ENCODE measurements around the gene TOP2B. TPM values are rescaled to one million over a fixed set of nuclear protein-coding genes. Genes with fewer than 3 reads are reported as not detected.

TOP2B gene
- total and polyA plus RNA-seq, 4 donors = 13.5 to 52.9 (median 34.5) TPM

DNA sequence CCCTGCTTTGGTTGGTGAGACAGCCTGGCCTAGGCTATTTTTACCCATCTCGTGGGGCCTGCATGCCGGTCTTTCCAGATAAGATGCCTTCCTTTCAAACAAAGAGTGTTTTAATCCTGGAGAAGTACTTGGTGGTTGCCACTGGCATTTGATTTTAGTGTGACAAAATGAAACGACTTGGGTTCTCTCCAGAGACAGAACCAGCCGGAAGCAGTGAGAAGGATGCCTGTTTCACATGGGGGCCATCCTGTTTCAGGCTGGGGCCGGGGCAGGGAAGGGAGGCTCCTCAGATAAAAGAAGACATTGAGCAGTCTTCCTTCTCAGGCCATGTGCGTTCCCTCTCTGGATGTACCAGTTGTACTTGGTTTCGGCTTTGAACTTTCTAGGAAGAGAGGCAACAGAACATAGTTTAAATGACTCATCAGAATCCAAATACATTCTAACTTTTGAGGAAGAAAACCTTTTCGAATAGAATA is 74.9 kb downstream of the TOP2B start (continued):
- TF ChIP-seq, protein P1, sequence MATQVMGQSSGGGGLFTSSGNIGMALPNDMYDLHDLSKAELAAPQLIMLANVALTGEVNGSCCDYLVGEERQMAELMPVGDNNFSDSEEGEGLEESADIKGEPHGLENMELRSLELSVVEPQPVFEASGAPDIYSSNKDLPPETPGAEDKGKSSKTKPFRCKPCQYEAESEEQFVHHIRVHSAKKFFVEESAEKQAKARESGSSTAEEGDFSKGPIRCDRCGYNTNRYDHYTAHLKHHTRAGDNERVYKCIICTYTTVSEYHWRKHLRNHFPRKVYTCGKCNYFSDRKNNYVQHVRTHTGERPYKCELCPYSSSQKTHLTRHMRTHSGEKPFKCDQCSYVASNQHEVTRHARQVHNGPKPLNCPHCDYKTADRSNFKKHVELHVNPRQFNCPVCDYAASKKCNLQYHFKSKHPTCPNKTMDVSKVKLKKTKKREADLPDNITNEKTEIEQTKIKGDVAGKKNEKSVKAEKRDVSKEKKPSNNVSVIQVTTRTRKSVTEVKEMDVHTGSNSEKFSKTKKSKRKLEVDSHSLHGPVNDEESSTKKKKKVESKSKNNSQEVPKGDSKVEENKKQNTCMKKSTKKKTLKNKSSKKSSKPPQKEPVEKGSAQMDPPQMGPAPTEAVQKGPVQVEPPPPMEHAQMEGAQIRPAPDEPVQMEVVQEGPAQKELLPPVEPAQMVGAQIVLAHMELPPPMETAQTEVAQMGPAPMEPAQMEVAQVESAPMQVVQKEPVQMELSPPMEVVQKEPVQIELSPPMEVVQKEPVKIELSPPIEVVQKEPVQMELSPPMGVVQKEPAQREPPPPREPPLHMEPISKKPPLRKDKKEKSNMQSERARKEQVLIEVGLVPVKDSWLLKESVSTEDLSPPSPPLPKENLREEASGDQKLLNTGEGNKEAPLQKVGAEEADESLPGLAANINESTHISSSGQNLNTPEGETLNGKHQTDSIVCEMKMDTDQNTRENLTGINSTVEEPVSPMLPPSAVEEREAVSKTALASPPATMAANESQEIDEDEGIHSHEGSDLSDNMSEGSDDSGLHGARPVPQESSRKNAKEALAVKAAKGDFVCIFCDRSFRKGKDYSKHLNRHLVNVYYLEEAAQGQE (IDR thresholded peaks at IDR 0.05) = no peak
- TF ChIP-seq TAF1 (conservative IDR thresholded peaks at IDR 0.05) = no peak

DNA sequence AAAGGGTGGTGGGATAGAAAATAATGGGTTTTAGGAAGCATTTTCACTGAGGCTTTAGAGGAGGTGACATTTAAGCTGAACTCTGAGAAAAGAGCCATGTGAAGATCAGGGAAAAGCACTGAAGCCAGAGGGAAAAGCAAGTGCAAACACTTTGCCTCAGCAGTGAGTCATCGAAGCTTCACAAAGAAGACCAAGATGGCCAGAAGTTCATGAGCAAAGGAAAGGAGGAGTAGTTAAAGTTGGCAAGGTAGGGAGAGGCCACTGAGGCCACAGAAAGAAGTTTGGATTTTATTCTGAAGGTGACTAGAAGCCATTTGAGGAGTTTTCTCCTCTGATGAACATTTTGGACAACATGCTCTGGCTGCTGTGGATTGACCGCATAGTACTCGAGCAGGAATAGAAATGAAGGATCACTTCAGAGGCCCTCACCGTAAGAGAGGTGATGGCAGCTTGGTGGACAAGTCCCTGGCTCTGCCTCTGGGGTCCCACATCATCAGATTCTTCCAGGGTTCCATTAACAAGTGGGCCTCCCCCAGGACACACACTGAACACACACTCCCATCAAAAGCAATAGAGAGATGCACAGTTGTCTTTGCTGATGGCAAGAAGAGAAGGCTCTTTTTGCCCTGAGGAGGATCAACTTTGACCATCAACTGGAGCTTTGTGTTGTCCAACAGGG is 75.5 kb downstream of the TOP2B start:
- Histone ChIP-seq H3K27ac (ENCODE audit: low read depth in 1 of 2, low read length in 2 of 2) (no peak overlapping the region), H3K36me3 (ENCODE audit: control insufficient read depth in 4 of 4, insufficient read depth in 3 of 4, low read depth in 1 of 4, low read length in 3 of 4) (no peaks in the 10 kb centered on the region), H3K9ac (ENCODE audit: low read depth in 1 of 2, low read length in 2 of 2) (no peak overlapping the region), H3K4me3 (ENCODE audit: low read depth in 1 of 3, low read length in 3 of 3) (no peak overlapping the region), H3K4me1 (ENCODE audit: control insufficient read depth in 4 of 4, insufficient read depth in 4 of 4, low read length in 3 of 4) (peaks cover 0 to 15% (median 4%) of the 10 kb centered on the region in 4 donors), H3K9me3 (ENCODE audit: control insufficient read depth in 4 of 4, low read length in 3 of 4) (no peaks in the 10 kb centered on the region), H3K27me3 (ENCODE audit: control insufficient read depth in 4 of 4, insufficient read depth in 4 of 4, low read length in 3 of 4) (no peaks in the 10 kb centered on the region)
- WGBS = 98% methylated on average over 4 of the region's 4 CpGs
- no peak for DNase-seq (ENCODE audit: low spot score)
- TF ChIP-seq, protein P2, sequence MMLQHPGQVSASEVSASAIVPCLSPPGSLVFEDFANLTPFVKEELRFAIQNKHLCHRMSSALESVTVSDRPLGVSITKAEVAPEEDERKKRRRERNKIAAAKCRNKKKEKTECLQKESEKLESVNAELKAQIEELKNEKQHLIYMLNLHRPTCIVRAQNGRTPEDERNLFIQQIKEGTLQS (IDR thresholded peaks at IDR 0.05) = no peak
- TF ChIP-seq EGR1 (IDR thresholded peaks at IDR 0.05; ENCODE audit: low read depth in 2 of 2) (no peak), TAF1 (conservative IDR thresholded peaks at IDR 0.05) (no peak), JUND (IDR thresholded peaks at IDR 0.05) (no peak), NR2F2 (IDR thresholded peaks at IDR 0.05) (no peak), RAD21 (IDR thresholded peaks at IDR 0.05) (no peak), FOXA1 (IDR thresholded peaks at IDR 0.05) (no peak), HNF4G (IDR thresholded peaks at IDR 0.05) (no peak), YY1 (IDR thresholded peaks at IDR 0.05) (no peak), RXRA (IDR thresholded peaks at IDR 0.05) (no peak)
- TF ChIP-seq, protein P3, sequence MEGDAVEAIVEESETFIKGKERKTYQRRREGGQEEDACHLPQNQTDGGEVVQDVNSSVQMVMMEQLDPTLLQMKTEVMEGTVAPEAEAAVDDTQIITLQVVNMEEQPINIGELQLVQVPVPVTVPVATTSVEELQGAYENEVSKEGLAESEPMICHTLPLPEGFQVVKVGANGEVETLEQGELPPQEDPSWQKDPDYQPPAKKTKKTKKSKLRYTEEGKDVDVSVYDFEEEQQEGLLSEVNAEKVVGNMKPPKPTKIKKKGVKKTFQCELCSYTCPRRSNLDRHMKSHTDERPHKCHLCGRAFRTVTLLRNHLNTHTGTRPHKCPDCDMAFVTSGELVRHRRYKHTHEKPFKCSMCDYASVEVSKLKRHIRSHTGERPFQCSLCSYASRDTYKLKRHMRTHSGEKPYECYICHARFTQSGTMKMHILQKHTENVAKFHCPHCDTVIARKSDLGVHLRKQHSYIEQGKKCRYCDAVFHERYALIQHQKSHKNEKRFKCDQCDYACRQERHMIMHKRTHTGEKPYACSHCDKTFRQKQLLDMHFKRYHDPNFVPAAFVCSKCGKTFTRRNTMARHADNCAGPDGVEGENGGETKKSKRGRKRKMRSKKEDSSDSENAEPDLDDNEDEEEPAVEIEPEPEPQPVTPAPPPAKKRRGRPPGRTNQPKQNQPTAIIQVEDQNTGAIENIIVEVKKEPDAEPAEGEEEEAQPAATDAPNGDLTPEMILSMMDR (IDR thresholded peaks at IDR 0.05; ENCODE audit: low read depth, low read length, missing input control) = no peak
- TF ChIP-seq, protein P4, sequence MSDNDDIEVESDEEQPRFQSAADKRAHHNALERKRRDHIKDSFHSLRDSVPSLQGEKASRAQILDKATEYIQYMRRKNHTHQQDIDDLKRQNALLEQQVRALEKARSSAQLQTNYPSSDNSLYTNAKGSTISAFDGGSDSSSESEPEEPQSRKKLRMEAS (IDR thresholded peaks at IDR 0.05) = no peak
- TF ChIP-seq, protein P1 (IDR thresholded peaks at IDR 0.05) = no peak
